Loucy (cell line): ENCODE measurements around the gene LIMA1.

Experiments used
- H2AFZ ChIP-seq: fragments of 200-600 bp; sonication (generic); 2 replicates; pipeline ENCODE4 v1.6.0; 2016; ENCODE audit warnings: antibody characterized with exemption, mild to moderate bottlenecking, low read length, moderate library complexity
- H3F3A ChIP-seq: fragments of 200-600 bp; 2 replicates; pipeline ENCODE4 v1.6.0; 2016; ENCODE audit warnings: antibody characterized with exemption, low read depth, mild to moderate bottlenecking
- H3K27me3 ChIP-seq: fragments of 200-600 bp; sonication (generic); 2 replicates; pipeline ENCODE4 v1.6.1; 2014; ENCODE audit warnings: low read length, mild to moderate bottlenecking; ENCODE audit not compliant: insufficient read depth, poor library complexity, severe bottlenecking
- H3K36me3 ChIP-seq: fragments of 200-600 bp; sonication (generic); 2 replicates; pipeline ENCODE4 v1.6.1; 2016; ENCODE audit warnings: low read length; ENCODE audit not compliant: insufficient read depth
- H3K4me1 ChIP-seq: fragments of 200-600 bp; sonication (generic); 2 replicates; pipeline ENCODE4 v1.5.1; 2014; ENCODE audit warnings: low read length, mild to moderate bottlenecking; ENCODE audit not compliant: insufficient read depth, poor library complexity, severe bottlenecking
- H3K4me2 ChIP-seq: fragments of 200-600 bp; sonication (generic); 2 replicates; pipeline ENCODE4 v1.6.0; 2014; ENCODE audit warnings: antibody characterized with exemption, low read length, low read depth, mild to moderate bottlenecking; ENCODE audit not compliant: poor library complexity, severe bottlenecking
- H3K4me3 ChIP-seq: fragments of 200-600 bp; sonication (generic); 2 replicates; pipeline ENCODE4 v1.5.1; 2014; ENCODE audit warnings: low read length, mild to moderate bottlenecking, mixed read lengths; ENCODE audit not compliant: poor library complexity, severe bottlenecking
- H3K79me2 ChIP-seq: fragments of 200-600 bp; sonication (generic); 2 replicates; pipeline ENCODE4 v1.6.1; 2014; ENCODE audit warnings: low read length; ENCODE audit not compliant: insufficient read depth
- H3K9ac ChIP-seq: fragments of 200-600 bp; sonication (generic); 2 replicates; pipeline ENCODE4 v1.6.0; 2014; ENCODE audit warnings: mild to moderate bottlenecking, low read depth, low read length, moderate library complexity; ENCODE audit not compliant: poor library complexity, severe bottlenecking
- H3K9me2 ChIP-seq: fragments of 200-600 bp; sonication (generic); replicated peaks from 2 replicates; pipeline ENCODE4 v1.6.1; 2016; ENCODE audit warnings: low read depth, low read length, mixed read lengths
- H3K9me3 ChIP-seq: fragments of 200-600 bp; sonication (generic); 2 replicates; pipeline ENCODE4 v1.6.1; 2014; ENCODE audit warnings: mild to moderate bottlenecking, antibody characterized with exemption, low read length, low read depth; ENCODE audit not compliant: insufficient read depth
- H4K20me1 ChIP-seq: fragments of 200-600 bp; sonication (generic); 2 replicates; pipeline ENCODE4 v1.6.0; 2014; ENCODE audit warnings: antibody characterized with exemption, low read length, mild to moderate bottlenecking; ENCODE audit not compliant: insufficient read depth, poor library complexity, severe bottlenecking
- EZH2phosphoT487 ChIP-seq: fragments of 200-600 bp; IDR thresholded peaks from 2 replicates; pipeline ENCODE4 v1.6.1; 2018; ENCODE audit warnings: antibody characterized with exemption, mild to moderate bottlenecking, moderate library complexity, borderline replicate concordance
- TF ChIP-seq, protein P1 (sequence below): fragments of 200-600 bp; sonication (generic); conservative IDR thresholded peaks from 2 replicates; pipeline ENCODE4 v1.5.1; 2014; ENCODE audit warnings: mild to moderate bottlenecking, antibody characterized with exemption, low read length

LIMA1 gene

DNA sequence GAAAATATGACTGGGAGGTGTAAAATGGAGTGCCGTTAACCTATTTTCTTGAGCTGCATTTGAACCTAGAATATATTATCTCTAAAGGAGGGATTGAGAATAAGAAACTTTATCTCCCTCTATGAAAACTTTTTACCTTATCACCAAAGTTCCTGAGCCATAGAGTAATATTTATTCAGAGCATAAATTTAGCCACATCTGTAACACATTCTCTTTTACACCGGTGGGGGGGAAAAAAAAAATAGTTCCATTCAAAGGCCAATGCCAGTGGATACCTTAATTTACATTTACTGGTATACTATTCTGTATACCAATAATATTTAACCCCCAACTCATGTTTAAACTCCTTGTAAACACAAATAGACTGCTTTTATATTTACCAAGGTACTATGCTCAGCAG, 137.9 kb downstream of the LIMA1 start:
- Histone ChIP-seq H3K36me3 (peaks cover 33% of the 10 kb centered on the region; the same call in 1 of the 2 replicates), H4K20me1 (no peaks in the 10 kb centered on the region)
- no peak for TF ChIP-seq EZH2phosphoT487

DNA sequence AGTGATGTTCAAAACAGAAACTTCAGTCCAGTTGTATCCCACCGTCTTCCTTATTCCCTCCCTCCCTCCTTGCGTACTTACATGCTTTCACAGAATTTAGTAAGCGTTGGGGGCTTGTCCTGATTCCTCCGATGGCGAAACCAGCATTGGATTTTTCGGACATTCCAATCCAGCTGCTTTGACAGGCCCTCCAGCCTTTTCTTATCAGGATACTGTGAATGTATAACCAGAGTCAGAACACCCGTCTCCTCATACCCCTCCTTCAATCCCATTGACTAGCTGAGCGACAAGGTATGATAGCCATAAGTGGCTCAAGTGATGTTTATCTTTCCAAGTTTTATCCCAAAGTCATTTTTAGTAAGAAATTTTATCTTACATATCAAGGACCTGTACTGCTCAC, 140.3 kb downstream of the LIMA1 start:
- no peak overlapping the region for H3K4me3 ChIP-seq
- H3K9me3 ChIP-seq, result no peaks in the 10 kb centered on the region
- peaks cover 16% of the 10 kb centered on the region for H3K79me2 ChIP-seq
- no peaks in the 10 kb centered on the region for H3F3A ChIP-seq
- H2AFZ ChIP-seq, result no peak overlapping the region
- TF ChIP-seq EZH2phosphoT487, result no peak
- TF ChIP-seq, protein P1, sequence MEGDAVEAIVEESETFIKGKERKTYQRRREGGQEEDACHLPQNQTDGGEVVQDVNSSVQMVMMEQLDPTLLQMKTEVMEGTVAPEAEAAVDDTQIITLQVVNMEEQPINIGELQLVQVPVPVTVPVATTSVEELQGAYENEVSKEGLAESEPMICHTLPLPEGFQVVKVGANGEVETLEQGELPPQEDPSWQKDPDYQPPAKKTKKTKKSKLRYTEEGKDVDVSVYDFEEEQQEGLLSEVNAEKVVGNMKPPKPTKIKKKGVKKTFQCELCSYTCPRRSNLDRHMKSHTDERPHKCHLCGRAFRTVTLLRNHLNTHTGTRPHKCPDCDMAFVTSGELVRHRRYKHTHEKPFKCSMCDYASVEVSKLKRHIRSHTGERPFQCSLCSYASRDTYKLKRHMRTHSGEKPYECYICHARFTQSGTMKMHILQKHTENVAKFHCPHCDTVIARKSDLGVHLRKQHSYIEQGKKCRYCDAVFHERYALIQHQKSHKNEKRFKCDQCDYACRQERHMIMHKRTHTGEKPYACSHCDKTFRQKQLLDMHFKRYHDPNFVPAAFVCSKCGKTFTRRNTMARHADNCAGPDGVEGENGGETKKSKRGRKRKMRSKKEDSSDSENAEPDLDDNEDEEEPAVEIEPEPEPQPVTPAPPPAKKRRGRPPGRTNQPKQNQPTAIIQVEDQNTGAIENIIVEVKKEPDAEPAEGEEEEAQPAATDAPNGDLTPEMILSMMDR, result no peak
- H3K4me2 ChIP-seq, result no peak overlapping the region
- H3K36me3 ChIP-seq, result peaks cover 54% of the 10 kb centered on the region; the same call in 1 of the 2 replicates
- no peaks in the 10 kb centered on the region for H3K9me2 ChIP-seq
- H3K9ac ChIP-seq, result no peak overlapping the region
- H3K4me1 ChIP-seq, result no peaks in the 10 kb centered on the region
- no peaks in the 10 kb centered on the region for H3K27me3 ChIP-seq
- no peaks in the 10 kb centered on the region for H4K20me1 ChIP-seq

More for the DNA sequence above, 137.9 kb downstream of the LIMA1 start:
- H3K4me1 ChIP-seq, result no peaks in the 10 kb centered on the region
- no peak overlapping the region for H3K4me3 ChIP-seq
- no peak overlapping the region for H2AFZ ChIP-seq
- no peaks in the 10 kb centered on the region for H3F3A ChIP-seq
- peaks cover 21% of the 10 kb centered on the region for H3K79me2 ChIP-seq
- no peak overlapping the region for H3K4me2 ChIP-seq
- no peaks in the 10 kb centered on the region for H3K9me2 ChIP-seq
- no peaks in the 10 kb centered on the region for H3K27me3 ChIP-seq
- no peak overlapping the region for H3K9ac ChIP-seq
- no peaks in the 10 kb centered on the region for H3K9me3 ChIP-seq

DNA sequence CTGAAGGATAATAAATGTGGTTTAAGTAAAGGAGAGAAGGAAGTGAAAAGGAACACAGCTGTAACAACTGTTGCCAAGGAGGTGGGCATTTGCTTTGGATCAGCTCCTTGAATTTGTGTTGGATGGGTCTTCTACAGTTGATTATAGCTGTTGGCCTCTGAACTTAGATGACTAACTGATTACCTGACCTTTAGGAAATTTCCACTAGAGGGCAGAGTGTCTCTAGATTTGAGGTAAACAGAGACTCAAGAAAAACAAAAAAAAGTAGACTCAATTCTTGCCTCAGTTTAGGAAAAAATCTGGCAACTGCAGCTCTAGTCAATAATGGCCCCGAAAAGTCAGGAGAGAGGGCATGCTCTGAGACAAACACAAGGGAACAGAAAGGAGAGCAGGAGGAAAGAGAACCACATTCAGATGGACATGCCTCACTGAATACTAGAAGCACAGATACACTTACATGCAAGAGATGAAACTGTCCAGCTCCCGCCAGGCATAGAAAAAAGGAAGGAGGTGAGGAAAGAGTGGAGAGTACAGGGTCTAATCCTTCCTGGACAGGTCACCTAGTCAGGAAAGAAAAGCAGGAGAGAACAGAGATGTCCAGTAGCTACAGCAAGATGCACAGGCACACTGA, 150.7 kb downstream of the LIMA1 start:
- Histone ChIP-seq H3K36me3 (peaks cover 84% of the 10 kb centered on the region), H3K9ac (no peak overlapping the region), H3K27me3 (no peaks in the 10 kb centered on the region), H3K9me2 (no peaks in the 10 kb centered on the region), H3F3A (no peaks in the 10 kb centered on the region), H3K4me2 (no peak overlapping the region), H3K79me2 (no peaks in the 10 kb centered on the region), H3K9me3 (no peaks in the 10 kb centered on the region), H4K20me1 (no peaks in the 10 kb centered on the region), H2AFZ (no peak overlapping the region), H3K4me3 (no peak overlapping the region), H3K4me1 (no peaks in the 10 kb centered on the region)
- TF ChIP-seq EZH2phosphoT487, result no peak
- TF ChIP-seq, protein P1, result no peak

DNA sequence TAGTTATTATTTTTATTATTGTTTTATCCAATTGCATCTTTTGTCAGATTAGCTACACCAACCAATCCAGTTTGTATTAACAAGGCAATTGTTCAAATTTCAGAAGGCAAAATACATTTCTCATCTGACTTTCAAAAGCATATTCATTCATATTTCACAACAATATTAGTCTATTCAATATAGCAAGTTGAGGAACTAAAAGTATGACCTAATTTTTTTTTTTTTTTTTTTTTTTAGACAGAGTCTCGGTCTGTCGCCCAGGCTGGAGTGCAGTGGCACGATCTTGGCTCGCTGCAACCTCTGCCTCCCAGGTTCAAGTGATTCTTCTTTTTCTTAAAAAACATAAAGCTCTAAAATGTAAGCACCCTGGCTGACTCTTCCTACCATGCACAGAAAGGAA, 154.0 kb downstream of the LIMA1 start:
- peaks cover 3% of the 10 kb centered on the region; the same call in 1 of the 2 replicates for H3F3A ChIP-seq
- H3K4me3 ChIP-seq, result no peak overlapping the region
- H2AFZ ChIP-seq, result no peak overlapping the region
- H3K36me3 ChIP-seq, result peaks cover 57% of the 10 kb centered on the region
- H3K4me1 ChIP-seq, result peaks cover 16% of the 10 kb centered on the region
- no peaks in the 10 kb centered on the region for H3K9me2 ChIP-seq
- H3K27me3 ChIP-seq, result no peaks in the 10 kb centered on the region
- no peak overlapping the region for H3K9ac ChIP-seq
- no peak overlapping the region for H3K4me2 ChIP-seq
- H3K9me3 ChIP-seq, result no peaks in the 10 kb centered on the region
- H4K20me1 ChIP-seq, result no peaks in the 10 kb centered on the region
- H3K79me2 ChIP-seq, result no peaks in the 10 kb centered on the region
- TF ChIP-seq, protein P1, result no peak
- no peak for TF ChIP-seq EZH2phosphoT487
